GM23248 (cell line): ENCODE results near the gene AKT1S1. TPM values are rescaled to one million over a fixed set of nuclear protein-coding genes. Genes with fewer than 3 reads are reported as not detected.

Source experiments
- DNase-seq: peaks from one replicate; pipeline ENCODE4 v3.0.0-alpha.2; 2015
- H2AFZ ChIP-seq: fragments of 200-600 bp; sonication (generic); 2 replicates; pipeline ENCODE4 v1.6.1; 2016; ENCODE audit warnings: antibody characterized with exemption
- H3F3A ChIP-seq: fragments of 200-600 bp; sonication (generic); 2 replicates; pipeline ENCODE4 v1.6.1; 2016; ENCODE audit warnings: mild to moderate bottlenecking, antibody characterized with exemption, mixed run types; ENCODE audit not compliant: insufficient read depth
- H3K27ac ChIP-seq: fragments of 200-600 bp; sonication (generic); 2 replicates; pipeline ENCODE4 v1.5.1; 2016; ENCODE audit warnings: mild to moderate bottlenecking
- H3K27me3 ChIP-seq: fragments of 200-600 bp; sonication (generic); replicated peaks from 2 replicates; pipeline ENCODE4 v1.6.1; 2016; ENCODE audit warnings: mild to moderate bottlenecking; ENCODE audit not compliant: insufficient read depth
- H3K36me3 ChIP-seq: fragments of 200-600 bp; sonication (generic); 2 replicates; pipeline ENCODE4 v1.6.1; 2016; ENCODE audit warnings: low read depth, mild to moderate bottlenecking
- H3K4me1 ChIP-seq: fragments of 200-600 bp; sonication (generic); 2 replicates; pipeline ENCODE4 v1.6.1; 2016; ENCODE audit warnings: mild to moderate bottlenecking; ENCODE audit not compliant: insufficient read depth
- H3K4me2 ChIP-seq: fragments of 200-600 bp; sonication (generic); one replicate; pipeline ENCODE4 v1.6.1; 2016; ENCODE audit warnings: mild to moderate bottlenecking; ENCODE audit not compliant: unreplicated experiment
- H3K4me3 ChIP-seq: fragments of 200-600 bp; sonication (generic); 2 replicates; pipeline ENCODE4 v1.5.1; 2016; ENCODE audit warnings: mild to moderate bottlenecking
- H3K79me2 ChIP-seq: fragments of 200-600 bp; sonication (generic); 2 replicates; pipeline ENCODE4 v1.6.1; 2016; ENCODE audit warnings: mild to moderate bottlenecking; ENCODE audit not compliant: insufficient read depth
- H3K9ac ChIP-seq: fragments of 200-600 bp; sonication (generic); 2 replicates; pipeline ENCODE4 v1.6.1; 2016; ENCODE audit warnings: mild to moderate bottlenecking
- H3K9me2 ChIP-seq: fragments of 200-600 bp; sonication (generic); 2 replicates; pipeline ENCODE4 v1.6.1; 2016; ENCODE audit warnings: mixed run types, mild to moderate bottlenecking, moderate library complexity; ENCODE audit not compliant: insufficient read depth
- H3K9me3 ChIP-seq: fragments of 200-600 bp; sonication (generic); one replicate; pipeline ENCODE4 v1.6.1; 2017; ENCODE audit warnings: low read depth
- H4K20me1 ChIP-seq: fragments of 200-600 bp; sonication (generic); 2 replicates; pipeline ENCODE4 v1.6.0; 2016; ENCODE audit not compliant: insufficient read depth
- EZH2 ChIP-seq: fragments of 200-600 bp; sonication (generic); IDR thresholded peaks from 2 replicates; pipeline ENCODE4 v1.6.1; 2018; ENCODE audit warnings: antibody characterized with exemption, mild to moderate bottlenecking; ENCODE audit not compliant: insufficient read depth, poor library complexity, severe bottlenecking
- EZH2phosphoT487 ChIP-seq: fragments of 200-600 bp; sonication (generic); IDR thresholded peaks from 2 replicates; pipeline ENCODE4 v1.6.1; 2018; ENCODE audit warnings: antibody characterized with exemption, moderate library complexity, mild to moderate bottlenecking, low read depth; ENCODE audit not compliant: insufficient read depth
- WGBS, 2 experiments: methylation state at CpG; one replicate each; pipeline ENCODE4 v1.1.6; 2015 to 2017; ENCODE audit warnings: low lambda C conversion rate in 2 of 2, low coverage in 1 of 2; ENCODE audit errors: missing lambda C conversion rate in 2 of 2; 5-methylcytosine and 5-hydroxymethylcytosine counted together
- in situ Hi-C: fragments of 300-500 bp; cut with MboI; formaldehyde crosslinking; loops from 2 replicates; pipeline ENCODE4 v1.15.0; 2020
- polyA plus RNA-seq: library from polyadenylated mRNA; unstranded; fragments of >200 nt; fragmentation: Nextera tagmentation; extraction: Ambion mirVana; gene quantifications from 2 replicates; pipeline ENCODE4 v1.2.1, GENCODE V29; 2016
- total RNA-seq: library from RNA; depleted of rRNA; stranded (reverse); fragments of >200 nt; shearing (Covaris generic); gene quantifications from 2 replicates; pipeline ENCODE4 v1.2.3, GENCODE V29; 2014

Gene AKT1S1
- total and polyA plus RNA-seq, 2 experiments from 2014 or later: 17.3 to 60.4 TPM

GRCh38 chr19:49857838-49858087 lies 19.4 kb downstream of the AKT1S1 start:
- Histone ChIP-seq H4K20me1 (no peaks in the 10 kb centered on the region; the same call in 1 of the 2 replicates), H3K79me2 (peaks cover 26% of the 10 kb centered on the region), H3K4me3 (no peak overlapping the region), H2AFZ (no peak overlapping the region), H3K9me3 (no peaks in the 10 kb centered on the region), H3K36me3 (no peaks in the 10 kb centered on the region), H3K4me2 (no peak overlapping the region), H3K4me1 (peaks cover 6% of the 10 kb centered on the region), H3K9ac (no peak overlapping the region), H3K27me3 (no peaks in the 10 kb centered on the region), H3K9me2 (no peaks in the 10 kb centered on the region), H3F3A (peaks cover 19% of the 10 kb centered on the region; the same call in 1 of the 2 replicates), H3K27ac (no peak overlapping the region)
- WGBS, 2 experiments: 88 to 90% methylated on average over 5 of the region's 5 CpGs
- DNase-seq: no peak
- TF ChIP-seq EZH2: no peak
- TF ChIP-seq EZH2phosphoT487: no peak
- in situ Hi-C loops: no loop called here

GRCh38 chr19:49857061-49857837 lies 19.9 kb downstream of the AKT1S1 start:
- peaks cover 8% of the 10 kb centered on the region for H3K4me1 ChIP-seq
- 91% methylated on average over 26 of the region's 26 CpGs for WGBS, 2 experiments
- no peak overlapping the region for H3K27ac ChIP-seq
- DNase-seq: no peak
- H3K9me3 ChIP-seq: no peaks in the 10 kb centered on the region
- in situ Hi-C loops: no loop called here
- H4K20me1 ChIP-seq: no peaks in the 10 kb centered on the region; the same call in 1 of the 2 replicates
- no peaks in the 10 kb centered on the region for H3K27me3 ChIP-seq
- H3K4me3 ChIP-seq: no peak overlapping the region
- no peak overlapping the region for H3K9ac ChIP-seq
- H3K4me2 ChIP-seq: no peak overlapping the region
- H3K36me3 ChIP-seq: no peaks in the 10 kb centered on the region
- H3K79me2 ChIP-seq: peaks cover 31% of the 10 kb centered on the region
- no peak overlapping the region for H2AFZ ChIP-seq
- H3F3A ChIP-seq: peaks cover 22% of the 10 kb centered on the region; the same call in 1 of the 2 replicates
- H3K9me2 ChIP-seq: no peaks in the 10 kb centered on the region
- no peak for TF ChIP-seq EZH2phosphoT487
- no peak for TF ChIP-seq EZH2

- H3K79me2 ChIP-seq: peaks cover 38% of the 10 kb centered on the region
- no peak for TF ChIP-seq EZH2
- no peak for TF ChIP-seq EZH2phosphoT487
- WGBS, 2 experiments: 87 to 95% methylated on average over 11 to 18 of the region's 18 CpGs
Measured at GRCh38 chr19:49856574-49857021, 20.6 kb downstream of the AKT1S1 start.

GRCh38 chr19:49855676-49856573 lies 21.2 kb downstream of the AKT1S1 start:
- Histone ChIP-seq H4K20me1 (no peaks in the 10 kb centered on the region; the same call in 1 of the 2 replicates), H3K9me3 (no peaks in the 10 kb centered on the region), H3F3A (peaks cover 23% of the 10 kb centered on the region; the same call in 1 of the 2 replicates), H3K4me1 (peaks cover 10% of the 10 kb centered on the region), H3K79me2 (peaks cover 38% of the 10 kb centered on the region), H2AFZ (no peak overlapping the region), H3K4me2 (no peak overlapping the region), H3K27me3 (no peaks in the 10 kb centered on the region), H3K36me3 (no peaks in the 10 kb centered on the region), H3K9ac (no peak overlapping the region), H3K27ac (no peak overlapping the region), H3K4me3 (no peak overlapping the region), H3K9me2 (no peaks in the 10 kb centered on the region)
- TF ChIP-seq EZH2phosphoT487 (no peak), EZH2 (no peak)
- in situ Hi-C loops: no loop called here
- 85% methylated on average over 17 to 21 of the region's 21 CpGs for WGBS, 2 experiments
- no peak for DNase-seq

More at GRCh38 chr19:49856574-49857021, 20.6 kb downstream of the AKT1S1 start:
- Histone ChIP-seq H3K27me3 (no peaks in the 10 kb centered on the region), H3K36me3 (no peaks in the 10 kb centered on the region), H3K9me2 (no peaks in the 10 kb centered on the region), H2AFZ (no peak overlapping the region), H3F3A (peaks cover 23% of the 10 kb centered on the region; the same call in 1 of the 2 replicates), H3K27ac (no peak overlapping the region), H3K4me2 (no peak overlapping the region), H3K4me3 (no peak overlapping the region), H4K20me1 (no peaks in the 10 kb centered on the region; the same call in 1 of the 2 replicates), H3K9ac (no peak overlapping the region), H3K9me3 (no peaks in the 10 kb centered on the region), H3K4me1 (peaks cover 10% of the 10 kb centered on the region)
- in situ Hi-C loops: no loop called here
- no peak for DNase-seq
